Hematopoietic multipotent progenitor cell treated with erythropoietin and hydrocortisone succinate and interleukin-3 and kit ligand, for 4 days (in vitro differentiated cells): ENCODE measurements around the gene KCNJ1.

ENCODE experiments used
- DNase-seq: peaks from one replicate; pipeline ENCODE4 v3.0.0-alpha.2; 2015

Gene KCNJ1

DNA sequence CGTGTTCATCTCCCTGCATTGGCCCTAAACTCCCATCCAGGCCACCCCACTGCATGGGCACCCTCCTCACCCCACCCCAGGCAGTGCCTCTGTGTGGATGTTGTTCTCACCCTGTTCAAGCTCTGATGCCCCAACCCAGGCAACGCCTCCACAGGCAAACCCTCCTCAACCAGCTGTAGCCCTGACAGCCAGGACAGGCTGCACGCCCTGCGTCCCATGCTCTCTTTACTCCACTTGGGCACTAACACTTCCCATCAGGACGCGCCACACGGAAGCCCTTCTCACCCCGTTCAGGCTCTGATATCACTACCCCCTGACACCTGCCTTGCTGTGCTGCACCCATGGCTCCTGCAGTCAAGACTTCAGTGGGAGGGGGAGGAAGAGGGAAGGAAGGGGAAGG is 47.9 kb downstream of the KCNJ1 start:
- DNase-seq: no peak

DNA sequence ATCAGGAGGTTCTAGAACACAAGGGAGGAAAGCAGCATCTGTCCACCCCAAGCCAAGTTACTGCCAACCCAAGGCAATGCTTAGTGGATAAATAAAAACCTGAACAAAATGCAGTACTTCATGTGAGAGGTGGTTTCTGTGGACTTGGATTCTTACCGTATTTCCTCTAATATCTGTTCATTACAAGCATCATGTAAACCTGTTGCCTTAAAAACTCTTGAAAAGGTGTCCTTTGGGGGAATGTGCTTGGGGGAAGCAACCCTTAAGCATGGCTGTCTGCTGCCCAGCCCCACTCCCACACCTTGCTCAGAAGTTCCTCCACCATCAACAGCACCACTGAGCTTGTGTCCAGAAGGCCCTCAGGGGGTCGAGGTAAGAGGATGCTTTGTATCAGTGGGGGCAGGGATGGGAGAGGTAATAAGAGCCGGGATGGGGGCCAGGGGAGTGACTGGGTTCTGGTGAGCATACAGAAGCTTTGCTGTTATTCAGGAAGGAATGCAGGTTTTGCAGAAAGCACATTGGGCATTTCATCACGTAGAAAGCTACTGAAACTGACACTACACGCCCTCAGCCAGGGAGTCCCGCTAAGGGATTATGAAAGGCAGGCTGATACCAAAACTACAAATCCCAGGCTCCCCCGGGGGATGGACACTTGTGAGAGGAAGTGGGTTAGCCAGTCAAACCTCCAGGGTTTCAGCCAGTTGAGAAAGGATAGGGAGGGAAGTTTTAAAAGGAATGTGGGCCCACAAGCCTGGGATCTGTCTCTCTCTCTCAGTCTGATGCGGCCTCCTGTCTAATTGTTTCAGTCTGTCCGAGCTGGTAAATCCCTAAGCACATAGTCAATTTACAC is 52.0 kb downstream of the KCNJ1 start:
- DNase-seq: peak; percentile 57

DNA sequence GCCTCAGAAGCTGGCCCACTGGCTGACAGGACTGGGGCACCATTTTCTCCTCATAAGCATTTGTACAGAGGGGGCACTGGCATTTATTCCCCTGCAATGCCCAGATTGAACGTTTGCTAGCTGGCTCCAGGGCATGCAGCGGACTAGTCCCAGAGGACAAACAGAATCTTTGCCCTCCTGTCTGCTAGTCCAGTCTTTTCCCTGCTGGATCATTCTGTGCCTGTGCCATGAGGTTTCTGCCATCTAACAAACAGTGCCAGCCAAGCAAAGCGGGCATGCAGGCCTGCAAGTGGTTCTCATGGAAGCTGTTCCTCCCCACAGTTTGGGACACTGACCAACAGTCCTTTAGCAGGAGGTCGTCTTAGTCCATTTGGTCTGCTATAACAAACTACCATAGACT is 53.4 kb downstream of the KCNJ1 start:
- no peak for DNase-seq

DNA sequence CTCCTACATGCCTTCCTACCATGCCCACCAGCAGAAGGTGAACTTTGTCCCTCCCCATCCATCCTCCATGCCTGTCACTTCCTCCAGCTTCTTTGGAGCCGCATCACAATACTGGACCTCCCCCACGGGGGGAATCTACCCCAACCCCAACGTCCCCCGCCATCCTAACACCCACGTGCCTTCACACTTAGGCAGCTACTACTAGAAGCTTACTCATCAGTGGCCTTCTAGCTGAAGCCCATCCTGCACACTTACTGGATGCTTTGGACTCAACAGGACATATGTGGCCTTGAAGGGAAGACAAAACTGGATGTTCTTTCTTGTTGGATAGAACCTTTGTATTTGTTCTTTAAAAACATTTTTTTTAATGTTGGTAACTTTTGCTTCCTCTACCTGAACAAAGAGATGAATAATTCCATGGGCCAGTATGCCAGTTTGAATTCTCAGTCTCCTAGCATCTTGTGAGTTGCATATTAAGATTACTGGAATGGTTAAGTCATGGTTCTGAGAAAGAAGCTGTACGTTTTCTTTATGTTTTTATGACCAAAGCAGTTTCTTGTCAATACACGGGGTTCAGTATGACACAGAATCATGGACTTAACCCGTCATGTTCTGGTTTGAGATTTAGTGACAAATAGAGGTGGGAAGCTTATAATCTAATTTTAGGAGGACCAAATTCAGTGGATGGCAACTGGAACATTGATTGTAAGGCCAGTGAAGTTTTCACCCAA is 56.1 kb downstream of the KCNJ1 start:
- no peak for DNase-seq

DNA sequence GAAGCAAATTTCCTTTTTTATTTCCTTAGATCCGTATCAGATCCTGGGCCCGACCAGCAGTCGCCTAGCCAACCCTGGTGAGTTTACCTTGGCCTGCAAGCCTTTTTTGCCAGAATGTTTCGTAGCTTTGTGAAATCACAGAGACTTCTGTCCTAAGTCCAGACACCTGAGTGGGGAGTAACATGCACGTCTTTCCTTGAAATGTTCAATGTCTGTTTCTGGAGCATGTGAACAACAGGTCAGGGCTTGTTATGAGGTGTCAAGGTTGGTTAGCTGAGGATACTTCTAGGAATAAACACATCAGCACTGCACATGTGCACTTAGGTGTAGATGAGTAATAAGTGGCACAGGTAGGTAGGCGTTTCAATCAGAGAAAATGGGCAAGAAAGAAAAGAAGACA is 58.0 kb downstream of the KCNJ1 start:
- DNase-seq: no peak

DNA sequence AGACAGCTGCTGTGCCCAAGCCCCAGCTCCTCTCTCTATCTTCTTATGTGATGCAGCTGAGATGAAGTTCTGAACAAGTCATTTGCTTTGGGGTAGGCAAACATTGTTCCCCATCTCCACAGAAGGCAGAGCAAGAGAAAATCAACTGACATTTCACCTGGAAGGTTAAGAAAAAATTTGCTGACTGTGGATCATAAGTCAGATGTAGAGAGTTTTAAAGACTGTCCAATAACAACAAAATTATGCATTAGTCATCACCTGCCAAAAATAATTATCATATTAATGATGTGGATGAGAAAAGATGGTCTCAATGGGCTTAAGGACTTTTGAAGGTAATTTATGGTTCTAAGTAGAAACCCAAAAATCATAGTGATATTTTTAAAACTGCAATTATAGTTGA is 59.2 kb downstream of the KCNJ1 start:
- DNase-seq: no peak

DNA sequence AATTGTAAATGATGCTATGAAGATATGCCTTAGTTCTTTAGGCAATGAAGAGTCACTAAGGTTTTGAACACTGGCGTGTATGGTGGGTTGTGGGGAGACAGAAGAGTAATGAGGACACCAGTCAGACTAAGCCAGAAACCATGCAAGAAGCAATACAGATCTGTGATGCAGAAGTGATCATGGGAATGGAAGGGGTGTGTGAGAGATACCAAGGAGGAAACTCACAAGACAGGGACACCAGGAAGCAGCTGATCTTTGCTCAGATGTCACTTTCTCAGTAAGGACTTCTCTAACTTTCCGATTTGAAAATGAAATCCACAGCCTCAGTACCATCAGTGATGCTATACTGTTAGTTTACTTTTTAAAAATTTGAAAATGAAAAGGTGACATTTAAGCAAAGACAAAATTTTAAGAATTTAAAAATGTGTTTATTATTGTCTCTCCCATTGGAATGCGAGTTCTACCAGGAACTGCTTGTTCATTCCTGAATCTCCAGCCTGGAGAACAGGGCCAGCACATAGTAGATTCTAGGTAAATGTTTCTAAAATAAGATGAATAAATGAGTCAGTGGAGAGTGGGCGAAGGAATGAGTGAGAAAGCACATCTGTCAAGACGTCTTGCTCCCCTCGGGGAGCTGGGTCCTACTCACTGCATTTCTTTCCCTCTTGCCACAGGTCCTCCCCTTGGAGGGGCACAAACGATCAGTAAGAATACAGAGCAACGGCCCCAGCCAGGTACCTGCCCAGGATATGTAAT is 60.4 kb downstream of the KCNJ1 start:
- no peak for DNase-seq

DNA sequence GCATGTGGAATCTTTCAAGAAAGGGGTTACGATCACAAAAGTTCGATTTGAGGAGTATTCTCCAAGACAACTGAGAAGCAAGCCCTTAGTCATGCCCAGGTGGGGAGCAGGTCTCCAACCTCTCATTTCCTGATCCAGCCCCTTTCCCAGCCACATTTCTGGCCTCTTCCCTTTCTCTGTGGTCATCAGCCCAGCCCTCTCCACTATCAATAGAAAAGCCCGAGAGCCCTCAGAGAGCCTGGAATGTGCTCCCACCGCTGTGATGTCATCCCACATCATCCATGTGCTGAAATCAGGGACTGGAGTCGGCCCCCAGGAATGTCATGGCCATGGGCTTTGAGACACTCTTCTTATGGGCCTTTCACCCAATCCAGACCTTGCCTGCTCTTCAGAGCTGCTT is 62.6 kb downstream of the KCNJ1 start:
- no peak for DNase-seq

DNA sequence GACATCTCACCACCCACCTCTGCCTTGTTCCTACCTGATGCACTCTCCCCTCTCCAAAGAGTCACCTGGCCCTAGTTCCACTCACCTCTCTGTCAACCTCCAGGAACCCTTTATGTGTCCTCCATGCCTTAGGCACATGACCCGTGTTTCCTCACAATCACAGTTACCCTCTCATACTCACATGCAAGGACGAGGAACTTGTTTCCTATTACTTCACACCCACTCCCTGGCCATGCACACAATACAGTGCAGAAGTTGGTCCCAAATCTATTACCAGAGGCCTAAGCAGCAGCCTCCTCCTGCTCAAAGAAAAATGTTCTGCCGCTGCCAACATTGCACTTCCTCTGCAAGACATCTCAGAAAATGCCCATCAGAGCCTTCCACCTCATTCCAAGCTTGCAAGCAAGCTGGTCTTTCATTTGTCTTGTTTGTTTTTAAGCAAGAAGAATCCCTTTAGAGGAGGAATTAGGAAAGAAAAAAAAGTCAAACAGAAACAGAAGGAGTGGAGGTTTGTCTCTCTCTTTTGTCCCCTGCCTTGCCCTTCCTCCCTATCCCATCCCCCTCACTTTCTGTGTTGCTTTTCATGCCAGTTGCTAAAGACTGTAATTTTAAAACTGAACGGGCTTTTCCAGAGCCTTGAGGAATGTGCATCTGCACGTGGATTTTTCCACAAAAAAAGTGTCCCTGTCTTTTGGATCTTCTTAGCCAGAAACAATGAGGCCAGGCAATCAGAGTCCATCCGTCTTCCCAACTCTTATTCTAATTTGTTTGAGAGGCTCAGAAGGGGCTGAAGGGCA is 63.4 kb downstream of the KCNJ1 start:
- DNase-seq: peak; percentile 13

DNA sequence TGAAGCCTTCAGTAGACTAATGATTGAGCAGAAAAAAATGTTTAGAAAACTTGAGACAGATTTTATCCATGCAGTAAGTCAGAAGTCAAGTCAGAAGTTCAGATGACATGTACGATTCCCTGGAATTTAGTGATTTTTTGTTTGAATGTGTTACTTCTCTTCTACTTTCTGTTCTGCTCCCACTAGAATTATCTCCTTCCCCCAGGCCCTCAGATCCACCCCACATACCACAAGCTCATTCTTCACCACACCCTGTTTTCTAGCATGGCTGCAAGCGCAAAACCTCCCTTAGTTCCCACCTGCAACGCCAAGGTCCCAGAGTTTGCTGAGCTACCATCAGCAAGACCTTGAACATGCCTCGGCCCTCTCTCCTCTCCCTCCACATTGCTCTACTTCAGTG is 64.1 kb downstream of the KCNJ1 start:
- peak; percentile 84 for DNase-seq

DNA sequence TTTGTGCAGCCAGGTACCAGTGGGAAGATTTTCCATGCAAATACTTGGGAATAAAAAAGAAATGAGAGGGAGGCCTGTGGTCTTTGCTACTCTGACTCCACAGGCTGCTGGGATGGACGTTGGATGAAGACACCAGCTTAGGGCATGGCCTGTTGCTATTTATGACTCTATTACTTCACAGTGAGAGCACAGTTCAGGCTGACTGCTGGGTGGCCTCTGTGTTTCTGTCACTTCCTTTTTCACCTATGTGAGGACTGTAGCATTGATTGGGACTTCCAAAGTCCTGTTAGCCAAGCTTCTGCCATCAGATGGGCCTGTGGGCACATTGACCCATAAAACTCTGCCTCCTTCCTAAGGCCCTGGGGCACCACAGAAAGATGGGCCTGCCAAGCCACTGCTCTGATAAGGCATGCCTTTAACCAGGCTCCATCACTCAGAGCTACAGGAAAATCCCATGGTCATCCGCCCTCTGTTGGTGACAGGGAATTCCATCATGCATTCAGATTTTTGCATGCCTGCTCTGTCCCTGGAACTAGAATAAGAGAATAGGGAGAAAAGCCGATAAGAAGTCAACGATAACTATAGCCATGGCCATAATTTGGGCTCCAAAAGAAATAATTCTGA is 64.6 kb downstream of the KCNJ1 start:
- DNase-seq: peak; percentile 32

DNA sequence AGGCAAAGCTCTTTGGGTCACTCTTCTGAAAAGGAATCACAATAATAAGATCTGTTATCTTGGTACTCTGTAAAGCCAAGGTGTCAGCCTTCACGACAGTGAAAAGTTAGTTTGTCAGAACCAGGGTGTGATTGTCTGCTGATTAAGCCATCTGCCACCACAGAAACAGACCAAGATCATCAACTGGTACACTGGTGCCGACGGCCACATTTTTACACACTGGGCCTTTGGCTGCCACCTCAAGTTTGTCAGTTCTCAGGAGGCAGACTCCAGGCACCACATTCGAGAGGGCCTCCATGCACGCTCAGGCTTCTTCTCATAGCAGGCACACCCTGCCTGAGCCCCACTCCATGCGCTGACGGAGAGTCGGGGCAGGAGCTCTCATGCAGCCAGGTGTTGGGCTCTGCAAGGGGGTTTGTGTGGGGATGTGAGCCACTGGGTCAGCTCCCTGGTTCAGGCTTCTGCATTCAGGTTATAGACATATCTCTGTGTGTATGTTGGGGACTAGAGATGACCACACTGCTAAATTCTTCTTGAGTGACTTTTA is 66.2 kb downstream of the KCNJ1 start:
- no peak for DNase-seq

DNA sequence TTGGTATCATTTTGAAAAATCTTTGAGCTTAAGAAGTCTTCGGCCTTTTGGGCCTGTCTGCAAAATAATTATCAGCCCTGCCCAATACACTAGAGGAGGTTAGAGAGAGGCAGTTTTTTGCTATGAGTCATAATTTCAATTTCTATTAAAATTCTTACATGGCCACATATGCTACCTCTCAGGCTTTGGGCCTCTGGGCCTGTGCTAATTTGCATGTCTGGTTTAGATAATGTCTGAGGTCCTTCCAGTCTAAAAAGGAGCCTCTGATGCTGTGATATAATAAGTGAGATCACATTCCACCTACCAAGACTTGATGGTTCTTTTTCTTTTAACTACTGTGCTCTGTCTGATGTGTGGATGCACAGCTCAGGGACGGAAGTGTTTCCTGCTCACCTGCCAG is 70.8 kb downstream of the KCNJ1 start:
- no peak for DNase-seq

DNA sequence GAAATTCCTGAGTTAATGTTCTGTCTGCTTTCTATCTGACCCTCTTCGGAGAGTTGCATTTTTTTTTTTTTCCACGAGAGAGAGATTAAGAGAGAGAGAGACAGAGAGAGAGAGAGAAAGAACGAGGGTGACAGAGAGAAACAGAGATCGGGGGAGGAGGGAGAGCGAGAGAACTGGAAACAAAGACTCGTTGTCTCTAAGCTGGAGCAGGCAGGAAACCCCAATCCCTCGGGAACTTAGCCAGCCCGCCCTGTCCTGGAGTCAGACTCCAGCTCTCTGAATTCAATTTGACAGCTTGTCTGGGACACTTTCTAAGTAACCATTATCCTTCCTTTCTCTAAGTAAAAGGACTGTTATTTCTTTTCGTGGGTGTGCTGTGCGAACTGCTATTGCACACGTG is 76.9 kb downstream of the KCNJ1 start:
- DNase-seq: no peak

DNA sequence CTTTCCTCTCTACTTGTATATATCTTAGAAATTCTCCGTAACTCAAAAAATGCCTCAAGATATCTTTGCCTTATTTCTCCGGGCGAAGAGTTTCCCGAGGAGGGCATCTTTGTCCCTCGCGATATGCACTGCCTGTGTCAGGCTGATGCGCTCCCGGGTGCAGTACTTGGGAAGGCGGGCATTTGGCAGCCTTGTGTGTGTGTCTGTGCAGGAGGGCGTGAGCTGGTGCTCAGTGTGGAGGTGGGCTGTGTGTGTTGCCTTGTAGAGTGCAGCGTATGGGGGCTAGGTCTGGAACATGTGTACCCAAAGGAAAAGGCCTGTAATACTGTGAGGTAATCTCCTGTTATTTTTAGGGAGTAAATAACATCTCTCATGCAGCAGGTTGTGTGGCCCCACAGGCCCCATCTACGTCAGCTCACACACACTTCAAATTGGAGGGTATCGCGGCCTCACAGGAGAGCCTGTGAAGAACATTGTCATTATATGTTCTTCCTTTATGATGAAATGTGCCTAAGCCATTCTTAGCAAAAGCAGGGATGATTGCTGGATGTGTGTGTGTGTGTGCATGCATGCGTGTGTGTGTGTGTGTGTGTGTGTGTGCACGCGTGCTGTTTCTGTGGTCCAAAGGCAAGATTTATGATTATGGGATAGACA is 77.5 kb downstream of the KCNJ1 start:
- DNase-seq: no peak
